RWPE1 (cell line): ENCODE measurements around the gene GPATCH4.
"Not testable (repeated sequence)": the region's sequence is repeated elsewhere in the genome, so short reads cannot be mapped to it uniquely, and the experiment has no call there.

ENCODE experiments used
- CTCF ChIA-PET: fragments of 350-600 bp; sonication (Branson Sonifier 250); formaldehyde crosslinking; extraction: SDS; loops from one replicate; lab custom pipeline; 2021; lab: Yijun Ruan, JAX
- POLR2A ChIA-PET: fragments of 400-600 bp; formaldehyde crosslinking; extraction: SDS; loops from one replicate; lab custom pipeline; 2020; ENCODE audit warnings: antibody characterized with exemption; ENCODE audit not compliant: low non-redundant PET; lab: Yijun Ruan, JAX
- DNase-seq: peaks from one replicate; pipeline ENCODE4 v3.0.0; 2012; ENCODE audit warnings: low spot score
- H3K27ac ChIP-seq: fragments of 450-650 bp; 2 replicates; pipeline ENCODE4 v1.5.1; 2017
- TF ChIP-seq, protein P1 (sequence below): fragments of 450-650 bp; conservative IDR thresholded peaks from 2 replicates; pipeline ENCODE4 v1.5.1; 2017; ENCODE audit warnings: low read depth, mild to moderate bottlenecking

Gene GPATCH4

DNA sequence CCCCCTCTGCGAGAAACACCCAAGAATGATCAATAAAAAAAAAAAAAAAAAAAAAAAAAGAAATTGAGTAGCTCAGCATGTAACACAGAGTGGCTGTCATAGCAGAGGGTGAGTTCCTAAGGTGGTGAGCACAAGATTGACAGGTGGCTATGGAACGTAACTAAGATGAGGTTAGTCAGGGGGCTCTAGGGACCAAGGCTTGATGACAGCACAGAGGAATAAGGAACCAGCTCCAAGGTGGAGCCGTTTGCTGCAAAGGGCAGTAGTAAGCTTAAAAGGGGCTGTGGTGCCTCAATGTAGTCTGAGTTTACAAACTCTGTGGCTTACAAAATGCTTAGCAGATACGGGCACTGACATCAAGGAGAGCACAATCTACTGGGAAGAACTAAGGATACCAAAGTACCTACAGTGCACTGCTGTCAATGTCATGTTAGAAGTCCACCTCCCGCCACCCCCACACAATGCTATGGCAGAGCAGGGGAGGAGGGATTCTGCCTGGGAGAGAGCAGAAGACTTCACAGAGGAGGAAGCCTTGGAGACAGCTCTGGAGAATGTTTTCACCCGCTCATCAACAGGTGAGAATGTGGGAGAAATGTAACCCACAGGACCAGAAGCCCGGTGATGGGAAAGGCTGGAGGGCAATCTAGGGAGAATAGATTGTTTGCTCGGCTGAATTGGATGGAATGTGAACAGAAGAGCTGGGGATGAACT is 42.0 kb downstream of the GPATCH4 start:
- H3K27ac ChIP-seq, result no peak overlapping the region
- ChIA-PET CTCF (interaction anchor here (0.6 kb wide), 1 partner anchor 99 kb away, joined by 3 read pairs; no protein-coding TSS in a partner anchor), POLR2A (no interaction called here)
- no peak for DNase-seq
- TF ChIP-seq, protein P1, sequence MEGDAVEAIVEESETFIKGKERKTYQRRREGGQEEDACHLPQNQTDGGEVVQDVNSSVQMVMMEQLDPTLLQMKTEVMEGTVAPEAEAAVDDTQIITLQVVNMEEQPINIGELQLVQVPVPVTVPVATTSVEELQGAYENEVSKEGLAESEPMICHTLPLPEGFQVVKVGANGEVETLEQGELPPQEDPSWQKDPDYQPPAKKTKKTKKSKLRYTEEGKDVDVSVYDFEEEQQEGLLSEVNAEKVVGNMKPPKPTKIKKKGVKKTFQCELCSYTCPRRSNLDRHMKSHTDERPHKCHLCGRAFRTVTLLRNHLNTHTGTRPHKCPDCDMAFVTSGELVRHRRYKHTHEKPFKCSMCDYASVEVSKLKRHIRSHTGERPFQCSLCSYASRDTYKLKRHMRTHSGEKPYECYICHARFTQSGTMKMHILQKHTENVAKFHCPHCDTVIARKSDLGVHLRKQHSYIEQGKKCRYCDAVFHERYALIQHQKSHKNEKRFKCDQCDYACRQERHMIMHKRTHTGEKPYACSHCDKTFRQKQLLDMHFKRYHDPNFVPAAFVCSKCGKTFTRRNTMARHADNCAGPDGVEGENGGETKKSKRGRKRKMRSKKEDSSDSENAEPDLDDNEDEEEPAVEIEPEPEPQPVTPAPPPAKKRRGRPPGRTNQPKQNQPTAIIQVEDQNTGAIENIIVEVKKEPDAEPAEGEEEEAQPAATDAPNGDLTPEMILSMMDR, result no peak

GRCh38 chr1:156556354-156556753 is 44.9 kb downstream of the GPATCH4 start:
- ChIA-PET POLR2A (no interaction called here), CTCF (interaction anchor here (0.5 to 1.4 kb wide), 3 partner anchors 27 to 52 kb away, joined by 3 to 4 read pairs (median 3); no protein-coding TSS in a partner anchor)
- no peak overlapping the region for H3K27ac ChIP-seq
- DNase-seq, result no peak
- TF ChIP-seq, protein P1, result no peak

GRCh38 chr1:156555715-156556114 is 45.6 kb downstream of the GPATCH4 start:
- CTCF ChIA-PET, result interaction anchor here (1.4 kb wide), 1 partner anchor 53 kb away, joined by 4 read pairs; no protein-coding TSS in a partner anchor
- no peak for DNase-seq
- POLR2A ChIA-PET, result no interaction called here
- TF ChIP-seq, protein P1, result no peak
- H3K27ac ChIP-seq, result no peak overlapping the region

DNA sequence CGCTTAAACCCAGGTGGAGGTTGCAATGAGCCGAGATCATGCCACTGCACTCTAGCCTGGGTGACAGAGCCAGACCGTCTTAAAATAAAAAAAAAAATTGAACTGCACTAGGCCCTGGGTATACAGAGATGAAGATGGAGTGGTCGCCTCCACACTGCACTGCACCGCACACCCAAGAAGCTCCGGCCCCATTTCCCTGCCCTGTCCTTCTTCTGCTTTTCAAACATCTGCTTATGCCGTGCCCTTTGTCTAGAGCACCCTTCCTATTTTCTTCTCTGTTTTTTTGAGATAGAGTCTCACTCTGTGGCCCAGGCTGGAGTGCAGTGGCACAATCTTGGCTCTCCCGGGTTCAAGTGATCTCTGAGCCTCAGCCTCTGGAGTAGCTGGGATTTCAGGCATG is 46.3 kb downstream of the GPATCH4 start:
- ChIA-PET CTCF (no interaction called here), POLR2A (no interaction called here)
- H3K27ac ChIP-seq, result no peak overlapping the region
- TF ChIP-seq, protein P1, result no peak
- no peak for DNase-seq

DNA sequence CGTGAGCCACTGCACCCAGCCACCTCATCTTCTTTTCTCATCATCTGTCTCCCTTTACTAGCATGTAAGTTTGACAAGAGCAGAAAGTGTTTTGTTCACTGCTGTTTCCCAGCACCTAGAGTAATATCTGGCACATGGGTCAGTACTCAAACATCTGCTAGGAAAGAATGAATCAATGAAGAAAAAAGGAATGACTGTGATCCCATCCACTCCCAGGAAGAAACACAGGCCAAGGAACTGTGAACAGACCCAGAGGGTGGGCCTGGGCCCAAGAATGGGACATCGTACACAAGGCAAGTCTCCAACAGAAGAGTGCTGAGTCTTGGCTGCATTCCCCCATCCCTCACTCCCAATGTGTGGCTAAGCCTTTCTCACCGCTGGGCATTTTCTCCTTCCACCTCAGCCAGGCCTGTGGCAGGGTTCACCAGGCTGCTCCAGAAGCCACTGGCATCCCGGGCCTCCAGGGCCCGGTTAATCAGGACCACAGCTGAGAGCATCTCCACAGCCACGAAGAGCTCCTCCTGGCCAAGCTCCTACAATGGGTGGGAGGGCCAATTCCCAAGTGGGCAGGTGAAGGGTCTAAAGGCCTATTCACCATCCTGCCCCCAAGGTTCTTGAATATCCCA is 47.3 kb downstream of the GPATCH4 start:
- H3K27ac ChIP-seq, result no peak overlapping the region
- TF ChIP-seq, protein P1, result no peak
- ChIA-PET POLR2A (interaction anchor here (0.7 kb wide), 1 partner anchor 42 kb away, joined by 6 read pairs; no protein-coding TSS in a partner anchor), CTCF (no interaction called here)
- no peak for DNase-seq

GRCh38 chr1:156552937-156553336 is 48.3 kb downstream of the GPATCH4 start:
- CTCF ChIA-PET, DNase-seq, POLR2A ChIA-PET, H3K27ac ChIP-seq: not testable (repeated sequence)

DNA sequence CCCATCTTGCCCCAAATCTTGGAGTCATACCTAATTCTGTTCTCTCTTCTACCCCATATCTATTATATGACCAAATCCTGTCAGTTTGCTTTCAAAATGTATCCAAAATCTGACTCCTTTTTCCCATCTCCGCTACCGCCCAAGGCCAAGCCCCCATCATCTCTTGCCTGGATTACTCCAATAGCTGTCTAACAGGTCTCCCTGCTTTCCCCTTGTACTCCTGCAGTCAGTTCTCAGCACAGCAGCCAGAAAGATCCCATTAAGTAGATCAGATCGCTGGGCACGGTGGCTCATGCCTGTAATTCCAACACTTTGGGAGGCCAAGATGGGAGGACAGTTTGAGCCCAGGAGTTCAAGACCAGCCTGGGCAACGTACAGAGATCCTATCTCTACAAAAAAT is 48.8 kb downstream of the GPATCH4 start:
- ChIA-PET POLR2A (no interaction called here), CTCF (interaction anchor here (1.4 kb wide), 1 partner anchor 13 kb away, joined by 5 read pairs; no protein-coding TSS in a partner anchor)
- H3K27ac ChIP-seq, result no peak overlapping the region; the same call in 1 of the 2 replicates
- TF ChIP-seq, protein P1, result no peak
- DNase-seq, result no peak
